MM.1S (cell line): ENCODE measurements around the gene CDC37L1.

Experiments
- DNase-seq: peaks from one replicate; pipeline ENCODE4 v3.0.0-alpha.2; 2015
- H2AFZ ChIP-seq: fragments of 300-600 bp; sonication (generic); 2 replicates; pipeline ENCODE4 v1.6.0; 2016; ENCODE audit warnings: antibody characterized with exemption, low read length
- H3F3A ChIP-seq: fragments of 300-600 bp; sonication (generic); 2 replicates; pipeline ENCODE4 v1.6.1; 2016; ENCODE audit warnings: mild to moderate bottlenecking, antibody characterized with exemption, low read length, moderate library complexity, mixed read lengths; ENCODE audit not compliant: insufficient read depth
- H3K27ac ChIP-seq: fragments of 300-600 bp; sonication (generic); 2 replicates; pipeline ENCODE4 v1.5.1; 2016; ENCODE audit warnings: mild to moderate bottlenecking, low read length
- H3K27me3 ChIP-seq: fragments of 300-600 bp; sonication (generic); replicated peaks from 2 replicates; pipeline ENCODE4 v1.6.0; 2016; ENCODE audit warnings: low read length; ENCODE audit not compliant: insufficient read depth
- H3K36me3 ChIP-seq: fragments of 300-600 bp; sonication (generic); replicated peaks from 2 replicates; pipeline ENCODE4 v1.6.1; 2016; ENCODE audit warnings: mild to moderate bottlenecking, low read length, mixed read lengths; ENCODE audit not compliant: insufficient read depth
- H3K4me1 ChIP-seq: fragments of 300-600 bp; sonication (generic); 2 replicates; pipeline ENCODE4 v1.6.1; 2016; ENCODE audit warnings: low read length, mixed read lengths
- H3K4me2 ChIP-seq: fragments of 300-600 bp; sonication (generic); 2 replicates; pipeline ENCODE4 v1.6.0; 2016; ENCODE audit warnings: low read depth, low read length
- H3K4me3 ChIP-seq: fragments of 300-600 bp; sonication (generic); 2 replicates; pipeline ENCODE4 v1.5.1; 2016; ENCODE audit warnings: low read length, mixed read lengths
- H3K79me2 ChIP-seq: fragments of 300-600 bp; sonication (generic); 2 replicates; pipeline ENCODE4 v1.6.1; 2016; ENCODE audit warnings: mixed run types, low read length, mixed read lengths
- H3K9ac ChIP-seq: fragments of 300-600 bp; sonication (generic); 2 replicates; pipeline ENCODE4 v1.6.1; 2016; ENCODE audit warnings: low read length, mixed read lengths
- H3K9me2 ChIP-seq: fragments of 300-600 bp; sonication (generic); replicated peaks from 2 replicates; pipeline ENCODE4 v1.6.1; 2016; ENCODE audit warnings: mild to moderate bottlenecking, low read length, mixed read lengths; ENCODE audit not compliant: insufficient read depth
- H3K9me3 ChIP-seq: fragments of 300-600 bp; sonication (generic); replicated peaks from 2 replicates; pipeline ENCODE4 v1.6.1; 2016; ENCODE audit warnings: mild to moderate bottlenecking, low read length, mixed read lengths; ENCODE audit not compliant: insufficient read depth
- H4K20me1 ChIP-seq: fragments of 300-600 bp; sonication (generic); 2 replicates; pipeline ENCODE4 v1.6.1; 2016; ENCODE audit warnings: mild to moderate bottlenecking, low read length, moderate library complexity, mixed read lengths; ENCODE audit not compliant: insufficient read depth
- CTCF ChIP-seq: fragments of 300-600 bp; sonication (generic); IDR thresholded peaks from 2 replicates; pipeline ENCODE4 v1.5.1; 2016; ENCODE audit warnings: antibody characterized with exemption, low read length, mixed read lengths
- EZH2 ChIP-seq: fragments of 300-600 bp; sonication (generic); optimal IDR thresholded peaks from 2 replicates; pipeline ENCODE3; 2017; ENCODE audit warnings: low read depth, mild to moderate bottlenecking, antibody characterized with exemption, low read length, mixed read lengths
- EZH2phosphoT487 ChIP-seq: fragments of 300-600 bp; sonication (generic); IDR thresholded peaks from 2 replicates; pipeline ENCODE4 v1.6.1; 2018; ENCODE audit warnings: antibody characterized with exemption, low read length

The CDC37L1 gene

GRCh38 chr9:4679268-4680172 lies at the start of gene CDC37L1:
Gene CDC37L1, plus strand, starts transcription at chr9:4679569. Its CDS starts 199 bp downstream, at chr9:4679768.
- Histone ChIP-seq H3K4me2 (peak within 1 kb of the TSS; percentile 89), H3K27me3 (no peaks in the 10 kb centered on the region), H3K27ac (peak within 1 kb of the TSS; percentile 96), H3K9ac (peak within 1 kb of the TSS; percentile 86), H3K4me1 (0 out of 2 replicates have a peak, but pooled peaks cover 9% of the 10 kb centered on the region), H3K36me3 (no peaks in the 10 kb centered on the region), H2AFZ (peak within 1 kb of the TSS; percentile 82), H3K79me2 (peaks cover 41% of the 10 kb centered on the region), H3K4me3 (peak within 1 kb of the TSS; percentile 71), H3K9me3 (no peaks in the 10 kb centered on the region), H3F3A (peaks cover 17% of the 10 kb centered on the region), H4K20me1 (no peaks in the 10 kb centered on the region), H3K9me2 (no peaks in the 10 kb centered on the region)
- DNase-seq: peak; percentile 97
- TF ChIP-seq CTCF (peak; percentile 61), EZH2phosphoT487 (no peak)

- no peak overlapping the region for H3K4me3 ChIP-seq
- no peaks in the 10 kb centered on the region for H3K27me3 ChIP-seq
- no peaks in the 10 kb centered on the region for H3K4me1 ChIP-seq
- no peaks in the 10 kb centered on the region for H4K20me1 ChIP-seq
- no peaks in the 10 kb centered on the region for H3K9me3 ChIP-seq
- H3K9me2 ChIP-seq: no peaks in the 10 kb centered on the region
- H3K36me3 ChIP-seq: no peaks in the 10 kb centered on the region
- TF ChIP-seq EZH2phosphoT487 (no peak), EZH2 (no peak)
- H2AFZ ChIP-seq: no peak overlapping the region
- no peaks in the 10 kb centered on the region for H3K79me2 ChIP-seq
- no peak overlapping the region for H3K9ac ChIP-seq
- DNase-seq: no peak
- H3F3A ChIP-seq: no peaks in the 10 kb centered on the region
- no peak overlapping the region for H3K27ac ChIP-seq
- H3K4me2 ChIP-seq: no peak overlapping the region
Measured at GRCh38 chr9:4630836-4631235, 48.5 kb upstream of the CDC37L1 start.

- TF ChIP-seq CTCF (no peak), EZH2phosphoT487 (no peak), EZH2 (no peak)
- Histone ChIP-seq H4K20me1 (no peaks in the 10 kb centered on the region), H3K4me1 (no peaks in the 10 kb centered on the region), H3K36me3 (no peaks in the 10 kb centered on the region), H3F3A (no peaks in the 10 kb centered on the region), H3K9me3 (no peaks in the 10 kb centered on the region), H3K4me2 (no peak overlapping the region), H2AFZ (peak overlapping the region; percentile 10; the same call in 1 of the 2 replicates), H3K79me2 (no peaks in the 10 kb centered on the region), H3K9ac (no peak overlapping the region), H3K27me3 (no peaks in the 10 kb centered on the region), H3K27ac (no peak overlapping the region), H3K9me2 (no peaks in the 10 kb centered on the region), H3K4me3 (no peak overlapping the region)
- DNase-seq: no peak
Measured at GRCh38 chr9:4638968-4639367, 40.4 kb upstream of the CDC37L1 start.

GRCh38 chr9:4639420-4639819 lies 39.9 kb upstream of the CDC37L1 start:
- no peaks in the 10 kb centered on the region for H3K27me3 ChIP-seq
- no peak overlapping the region for H3K9ac ChIP-seq
- no peaks in the 10 kb centered on the region for H3K36me3 ChIP-seq
- TF ChIP-seq CTCF: no peak
- TF ChIP-seq EZH2: no peak
- no peak for TF ChIP-seq EZH2phosphoT487
- H3K4me1 ChIP-seq: no peaks in the 10 kb centered on the region
- no peaks in the 10 kb centered on the region for H3F3A ChIP-seq
- DNase-seq: no peak
- H3K9me3 ChIP-seq: no peaks in the 10 kb centered on the region
- H3K4me2 ChIP-seq: no peak overlapping the region
- no peaks in the 10 kb centered on the region for H3K79me2 ChIP-seq
- H3K4me3 ChIP-seq: no peak overlapping the region
- no peaks in the 10 kb centered on the region for H3K9me2 ChIP-seq
- no peaks in the 10 kb centered on the region for H4K20me1 ChIP-seq
- no peak overlapping the region for H3K27ac ChIP-seq
- no peak overlapping the region for H2AFZ ChIP-seq
